Erythroblast (primary cell): Measurements from ENCODE around the gene RAB11FIP5.

Source experiments
- GATA1 ChIP-seq: IDR thresholded peaks from 2 replicates; pipeline ENCODE4 v1.6.1; 2011; ENCODE audit warnings: low read depth, mild to moderate bottlenecking, control low read depth, low read length, moderate library complexity
- POLR2A ChIP-seq: IDR thresholded peaks from 2 replicates; pipeline ENCODE4 v1.6.1; 2011; ENCODE audit warnings: mild to moderate bottlenecking, low read length

DNA sequence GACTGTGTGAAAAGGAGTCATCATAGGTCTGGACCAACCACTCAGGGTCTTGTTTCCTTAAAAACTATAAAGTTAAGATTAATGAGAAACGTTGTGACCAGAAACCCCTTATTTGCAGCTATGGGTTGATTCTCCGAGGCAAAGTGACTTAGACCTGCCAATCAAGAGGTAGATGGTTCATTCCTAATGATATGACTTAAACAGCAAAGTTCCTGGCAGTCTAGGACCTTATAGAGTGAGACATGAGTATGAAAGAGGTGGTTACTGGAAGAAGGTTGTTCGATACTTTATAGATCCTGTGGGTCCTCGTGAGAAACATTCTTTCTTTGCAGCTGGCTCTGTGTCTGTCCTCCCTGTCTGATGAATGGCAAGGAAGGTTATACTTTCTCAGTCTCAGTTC lies 49.3 kb downstream of the RAB11FIP5 start:
- no peak for TF ChIP-seq POLR2A
- TF ChIP-seq GATA1: no peak
